K562 (cell line): ENCODE measurements around the gene MIEN1.

ENCODE experiments used
- SNRNP70 ChIP-seq: fragments of 200-400 bp; formaldehyde crosslinking; optimal IDR thresholded peaks from 2 replicates; pipeline ENCODE3; 2017; ENCODE audit warnings: low read depth, low read length
- ZBTB43 ChIP-seq: sonication (generic); formaldehyde crosslinking; IDR thresholded peaks from 2 replicates; pipeline ENCODE4 v1.8.0; 2023; ENCODE audit warnings: mild to moderate bottlenecking, missing genetic modification reagents
- ZNF274 ChIP-seq: IDR thresholded peaks from 2 replicates; pipeline ENCODE4 v1.6.1; 2011; ENCODE audit warnings: low read depth, mild to moderate bottlenecking, low read length, moderate library complexity, borderline replicate concordance
- TF ChIP-seq, protein P1 (sequence below): conservative IDR thresholded peaks from 2 replicates; pipeline ENCODE4 v1.6.1; 2011; ENCODE audit warnings: low read depth, mild to moderate bottlenecking, low read length; ENCODE audit not compliant: control insufficient read depth
- TF ChIP-seq, protein P2 (sequence below): fragments of 250-450 bp; sonication (Bioruptor Pico); IDR thresholded peaks from 2 replicates; pipeline ENCODE4 v1.5.0; 2020; ENCODE audit warnings: mild to moderate bottlenecking, borderline replicate concordance

DNA sequence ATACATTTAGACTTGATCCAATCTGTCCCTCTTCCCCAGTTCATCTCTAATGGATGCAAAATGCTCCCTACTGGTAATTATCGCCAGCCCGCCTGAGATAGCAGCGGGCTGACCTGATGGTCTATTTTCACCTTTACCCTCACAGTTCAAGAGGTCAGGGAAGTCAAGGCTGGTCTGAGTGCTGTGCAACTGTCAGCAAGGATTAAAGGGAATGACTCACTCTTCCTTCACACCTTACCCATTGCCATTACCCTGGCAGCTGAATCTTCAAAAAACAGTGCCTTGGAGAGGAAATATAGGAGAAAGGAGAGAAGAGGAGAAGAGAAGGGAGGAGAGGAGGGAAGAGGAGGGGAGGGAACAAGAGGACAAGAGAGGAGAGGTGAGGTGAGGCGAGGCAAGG lies 43.7 kb upstream of the MIEN1 start:
- TF ChIP-seq ZNF274 (no peak), SNRNP70 (no peak), ZBTB43 (CRISPR knock-in tag) (no peak)
- TF ChIP-seq, protein P1, sequence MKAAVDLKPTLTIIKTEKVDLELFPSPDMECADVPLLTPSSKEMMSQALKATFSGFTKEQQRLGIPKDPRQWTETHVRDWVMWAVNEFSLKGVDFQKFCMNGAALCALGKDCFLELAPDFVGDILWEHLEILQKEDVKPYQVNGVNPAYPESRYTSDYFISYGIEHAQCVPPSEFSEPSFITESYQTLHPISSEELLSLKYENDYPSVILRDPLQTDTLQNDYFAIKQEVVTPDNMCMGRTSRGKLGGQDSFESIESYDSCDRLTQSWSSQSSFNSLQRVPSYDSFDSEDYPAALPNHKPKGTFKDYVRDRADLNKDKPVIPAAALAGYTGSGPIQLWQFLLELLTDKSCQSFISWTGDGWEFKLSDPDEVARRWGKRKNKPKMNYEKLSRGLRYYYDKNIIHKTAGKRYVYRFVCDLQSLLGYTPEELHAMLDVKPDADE = no peak
- TF ChIP-seq, protein P2, sequence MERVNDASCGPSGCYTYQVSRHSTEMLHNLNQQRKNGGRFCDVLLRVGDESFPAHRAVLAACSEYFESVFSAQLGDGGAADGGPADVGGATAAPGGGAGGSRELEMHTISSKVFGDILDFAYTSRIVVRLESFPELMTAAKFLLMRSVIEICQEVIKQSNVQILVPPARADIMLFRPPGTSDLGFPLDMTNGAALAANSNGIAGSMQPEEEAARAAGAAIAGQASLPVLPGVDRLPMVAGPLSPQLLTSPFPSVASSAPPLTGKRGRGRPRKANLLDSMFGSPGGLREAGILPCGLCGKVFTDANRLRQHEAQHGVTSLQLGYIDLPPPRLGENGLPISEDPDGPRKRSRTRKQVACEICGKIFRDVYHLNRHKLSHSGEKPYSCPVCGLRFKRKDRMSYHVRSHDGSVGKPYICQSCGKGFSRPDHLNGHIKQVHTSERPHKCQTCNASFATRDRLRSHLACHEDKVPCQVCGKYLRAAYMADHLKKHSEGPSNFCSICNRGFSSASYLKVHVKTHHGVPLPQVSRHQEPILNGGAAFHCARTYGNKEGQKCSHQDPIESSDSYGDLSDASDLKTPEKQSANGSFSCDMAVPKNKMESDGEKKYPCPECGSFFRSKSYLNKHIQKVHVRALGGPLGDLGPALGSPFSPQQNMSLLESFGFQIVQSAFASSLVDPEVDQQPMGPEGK (CRISPR knock-in tag) = no peak
